Loucy (cell line): ENCODE measurements around the gene SORCS2.

Experiments used
- EZH2phosphoT487 ChIP-seq: fragments of 200-600 bp; IDR thresholded peaks from 2 replicates; pipeline ENCODE4 v1.6.1; 2018; ENCODE audit warnings: antibody characterized with exemption, mild to moderate bottlenecking, moderate library complexity, borderline replicate concordance
- TF ChIP-seq, protein P1 (sequence below): fragments of 200-600 bp; sonication (generic); conservative IDR thresholded peaks from 2 replicates; pipeline ENCODE4 v1.5.1; 2014; ENCODE audit warnings: mild to moderate bottlenecking, antibody characterized with exemption, low read length

DNA sequence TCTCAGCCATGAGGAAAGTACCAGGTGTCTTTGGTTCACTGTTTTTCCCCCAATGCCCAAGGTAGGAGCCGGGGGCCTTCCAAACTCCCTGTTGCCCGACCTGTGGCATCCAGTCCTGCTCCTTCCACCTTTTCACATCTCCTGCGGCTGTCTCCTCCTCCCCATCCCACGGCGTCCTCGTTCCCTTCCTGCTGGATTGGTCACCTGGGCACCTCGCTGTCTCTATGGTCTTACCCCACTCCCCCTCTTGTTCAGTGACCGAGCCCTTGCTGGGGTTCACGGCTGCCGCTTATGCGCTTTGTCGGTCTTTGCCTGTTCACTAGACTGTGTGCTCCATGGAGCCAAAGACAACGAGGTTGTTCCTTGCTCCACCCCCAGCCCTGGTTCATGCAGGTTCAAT, 431.1 kb downstream of the SORCS2 start:
- TF ChIP-seq, protein P1, sequence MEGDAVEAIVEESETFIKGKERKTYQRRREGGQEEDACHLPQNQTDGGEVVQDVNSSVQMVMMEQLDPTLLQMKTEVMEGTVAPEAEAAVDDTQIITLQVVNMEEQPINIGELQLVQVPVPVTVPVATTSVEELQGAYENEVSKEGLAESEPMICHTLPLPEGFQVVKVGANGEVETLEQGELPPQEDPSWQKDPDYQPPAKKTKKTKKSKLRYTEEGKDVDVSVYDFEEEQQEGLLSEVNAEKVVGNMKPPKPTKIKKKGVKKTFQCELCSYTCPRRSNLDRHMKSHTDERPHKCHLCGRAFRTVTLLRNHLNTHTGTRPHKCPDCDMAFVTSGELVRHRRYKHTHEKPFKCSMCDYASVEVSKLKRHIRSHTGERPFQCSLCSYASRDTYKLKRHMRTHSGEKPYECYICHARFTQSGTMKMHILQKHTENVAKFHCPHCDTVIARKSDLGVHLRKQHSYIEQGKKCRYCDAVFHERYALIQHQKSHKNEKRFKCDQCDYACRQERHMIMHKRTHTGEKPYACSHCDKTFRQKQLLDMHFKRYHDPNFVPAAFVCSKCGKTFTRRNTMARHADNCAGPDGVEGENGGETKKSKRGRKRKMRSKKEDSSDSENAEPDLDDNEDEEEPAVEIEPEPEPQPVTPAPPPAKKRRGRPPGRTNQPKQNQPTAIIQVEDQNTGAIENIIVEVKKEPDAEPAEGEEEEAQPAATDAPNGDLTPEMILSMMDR = no peak
- no peak for TF ChIP-seq EZH2phosphoT487
